T1000 (cell line): ENCODE data around the gene FBXO46.

Experiments used
- DNase-seq: peaks from one replicate; lab custom pipeline; 2025; ENCODE audit warnings: mixed read lengths; lab: John Stamatoyannopoulos, UW

The FBXO46 gene

GRCh38 chr19:45730368-45731288, at the start of gene FBXO46:
FBXO46 (minus strand) TSS chr19:45730896; CDS start chr19:45713495, 17,401 bp downstream.
- peak; percentile 94 for DNase-seq

- DNase-seq, result no peak
Observed at GRCh38 chr19:45780146-45780447, 49.4 kb upstream of the FBXO46 start.

GRCh38 chr19:45779231-45780145, 48.8 kb upstream of the FBXO46 start:
- DNase-seq, result peak; percentile 10

- DNase-seq, result no peak
Observed at GRCh38 chr19:45778010-45778661, 47.4 kb upstream of the FBXO46 start.

- no peak for DNase-seq
Observed at GRCh38 chr19:45777395-45777961, 46.8 kb upstream of the FBXO46 start.

GRCh38 chr19:45774765-45775164, 44.1 kb upstream of the FBXO46 start:
- no peak for DNase-seq

- no peak for DNase-seq
Observed at GRCh38 chr19:45773384-45773783, 42.7 kb upstream of the FBXO46 start.

- DNase-seq, result no peak
Observed at GRCh38 chr19:45772912-45773311, 42.2 kb upstream of the FBXO46 start.

- no peak for DNase-seq
Observed at GRCh38 chr19:45772130-45772840, 41.6 kb upstream of the FBXO46 start.

- no peak for DNase-seq
Observed at GRCh38 chr19:45771311-45771933, 40.7 kb upstream of the FBXO46 start.

GRCh38 chr19:45770192-45771101, 39.8 kb upstream of the FBXO46 start:
- DNase-seq, result peak; percentile 95

- DNase-seq, result no peak
Observed at GRCh38 chr19:45769821-45770191, 39.1 kb upstream of the FBXO46 start.

GRCh38 chr19:45768984-45769782, 38.5 kb upstream of the FBXO46 start, which contains the start of gene SIX5:
SIX5 (minus strand) TSS chr19:45769252; CDS start chr19:45768844, 408 bp downstream.
- DNase-seq, result peak; percentile 98

GRCh38 chr19:45768655-45768983, 37.9 kb upstream of the FBXO46 start:
- peak; percentile 25 for DNase-seq

GRCh38 chr19:45767881-45768654, 37.4 kb upstream of the FBXO46 start:
- peak; percentile 25 for DNase-seq

GRCh38 chr19:45767410-45767880, 36.7 kb upstream of the FBXO46 start:
- peak; percentile 23 for DNase-seq

GRCh38 chr19:45766869-45767346, 36.2 kb upstream of the FBXO46 start:
- DNase-seq, result no peak
